Adrenal gland (tissue), 12 donors: ENCODE measurements around the gene BSPRY. TPM values are rescaled to one million over a fixed set of nuclear protein-coding genes. Genes with fewer than 3 reads are reported as not detected.

Experiments used
- DNase-seq, 7 donors: peaks; one replicate each; pipeline ENCODE4 v3.0.0-alpha.2; 2019 to 2020
- H3K27ac ChIP-seq, 5 donors: fragments of 200-600 bp; sonication (generic) in 4 of 5; 1 replicate in 3 of 5; 2 replicates in 2 of 5; pipeline versions ENCODE4 v1.5.1 to v1.8.0; 2016 to 2020; ENCODE audit warnings: mild to moderate bottlenecking in 1 of 5
- H3K27me3 ChIP-seq: fragments of 200-600 bp; 2 replicates; pipeline ENCODE4 v1.8.0; 2021
- H3K36me3 ChIP-seq, 2 donors: fragments of 200-600 bp; replicated peaks in 1 of 2; 1 replicate in 1 of 2; 2 replicates in 1 of 2; pipeline versions ENCODE4 v1.5.1 to v1.8.0; 2018 to 2022
- H3K4me1 ChIP-seq, 2 donors: fragments of 200-600 bp; replicated peaks in 1 of 2; 1 replicate in 1 of 2; 2 replicates in 1 of 2; pipeline versions ENCODE4 v1.5.1 to v1.8.0; 2018 to 2021
- H3K4me3 ChIP-seq, 4 donors: fragments of 200-600 bp; sonication (generic) in 3 of 4; one replicate each; pipeline ENCODE4 v1.5.1; 2016 to 2018
- H3K9me3 ChIP-seq, 3 donors: fragments of 200-600 bp; sonication (generic) in 1 of 3; replicated peaks in 1 of 3; 1 replicate in 2 of 3; 2 replicates in 1 of 3; pipeline versions ENCODE4 v1.5.1 to v1.8.0; 2016 to 2021
- CTCF ChIP-seq, 6 experiments: fragments of 450-650 bp in 4 of 6; fragments of 200-600 bp in 2 of 6; sonication (generic) in 1 of 6; IDR thresholded peaks; 1 replicate in 5 of 6; 2 replicates in 1 of 6; pipeline versions ENCODE4 v1.5.1 to v1.8.0; 2016 to 2021; ENCODE audit warnings: antibody characterized with exemption in 6 of 6, mild to moderate bottlenecking in 2 of 6, moderate library complexity in 1 of 6
- POLR2A ChIP-seq, 2 donors: fragments of 450-650 bp; IDR thresholded peaks; one replicate each; pipeline ENCODE4 v1.6.1; 2017; ENCODE audit warnings: antibody characterized with exemption in 2 of 2, mild to moderate bottlenecking in 2 of 2, moderate library complexity in 1 of 2
- WGBS, 4 donors: extraction: QIAGEN DNeasy Blood & Tissue Kit in 2 of 4; methylation state at CpG; one replicate each; pipeline versions ENCODE4 v1.1.5 to v1.1.7; 2013 to 2017; 5-methylcytosine and 5-hydroxymethylcytosine counted together
- intact Hi-C, 2 donors: fragments of 100-400 bp; cut with DNase I; formaldehyde crosslinking; loops; one replicate each; pipeline versions ENCODE4 v1.14.1 to v1.15.0; 2022 to 2023
- polyA plus RNA-seq, 3 donors: library from polyadenylated mRNA; stranded (reverse); fragments of 200-250 nt in 2 of 3; fragments of 350-450 nt in 1 of 3; fragmentation: Illumina TruSeq in 1 of 3; extraction: RNeasy Lipid Tissue Mini Kit (QIAGEN cat#74804) in 1 of 3; gene quantifications; one replicate each; pipeline ENCODE4 v1.2.3, GENCODE V29; 2013 to 2014
- total RNA-seq, 9 donors: library from RNA; depleted of rRNA in 4 of 9; stranded (reverse); fragments of >200 nt in 4 of 9; fragments of 120-200 nt in 1 of 9; fragmentation: NEBNext Ultra II Directional in 1 of 9; extraction: Animal tissue kit (Norgen Biotek cat#: 25700) in 1 of 9; gene quantifications; one replicate each; pipeline versions ENCODE4 v1.1.0 to v1.2.4, GENCODE V29; 2013 to 2023
- donor health status: healthy with polysubstance abuse.
- donor health status: Bipolar disorder and iron deficiency.
- donor health status: DM: yes; HTN: yes; CAD: no.
- donor health status: DM: no; HTN: no; CAD: no.
- donor health status: DM: no; HTN: no; CAD: no.
- donor health status: DM: yes; HTN: yes; CAD: no.

The BSPRY gene
- total and polyA plus RNA-seq, 12 donors: 0.89 to 18.6 (median 3.7) TPM

GRCh38 chr9:113368982-113369854 is 19.9 kb downstream of the BSPRY start:
- peaks cover 17 to 23% of the 10 kb centered on the region in 2 donors for H3K4me1 ChIP-seq
- H3K4me3 ChIP-seq: no peak overlapping the region
- H3K27me3 ChIP-seq: no peaks in the 10 kb centered on the region
- no peak overlapping the region for H3K27ac ChIP-seq
- intact Hi-C loops: no loop called here
- H3K9me3 ChIP-seq: no peaks in the 10 kb centered on the region
- WGBS, 4 donors: 51 to 65% (median 60%) methylated on average over 10 to 13 of the region's 13 CpGs
- DNase-seq: peak in 6 of 7 donors; percentile 44 to 74 (median 70)
- TF ChIP-seq POLR2A (IDR thresholded peaks at IDR 0.05) (no peak), CTCF (IDR thresholded peaks at IDR 0.05) (no peak)
- peaks cover 0 to 15% of the 10 kb centered on the region in 2 donors for H3K36me3 ChIP-seq

GRCh38 chr9:113369855-113370140 is 20.5 kb downstream of the BSPRY start:
- Histone ChIP-seq H3K4me3 (no peak overlapping the region), H3K9me3 (no peaks in the 10 kb centered on the region), H3K36me3 (peaks cover 0 to 21% of the 10 kb centered on the region in 2 donors), H3K27me3 (no peaks in the 10 kb centered on the region), H3K27ac (no peak overlapping the region), H3K4me1 (peaks cover 23 to 26% of the 10 kb centered on the region in 2 donors)
- TF ChIP-seq CTCF (IDR thresholded peaks at IDR 0.05): no peak
- no peak for TF ChIP-seq POLR2A (IDR thresholded peaks at IDR 0.05)
- WGBS, 4 donors: 72 to 84% (median 83%) methylated on average over 5 to 11 of the region's 11 CpGs
- DNase-seq: peak in 1 of 7 donors; percentile 36
- intact Hi-C loops: no loop called here

- Histone ChIP-seq H3K4me3 (no peak overlapping the region), H3K9me3 (no peaks in the 10 kb centered on the region), H3K4me1 (peaks cover 22 to 23% of the 10 kb centered on the region in 2 donors), H3K36me3 (peaks cover 0 to 25% of the 10 kb centered on the region in 2 donors), H3K27ac (peak overlapping the region in 2 of 5 donors; percentile 6 to 19), H3K27me3 (no peaks in the 10 kb centered on the region)
- no peak for DNase-seq
- WGBS, 4 donors: 65 to 85% (median 67%) methylated on average over 6 to 8 of the region's 8 CpGs
- TF ChIP-seq POLR2A (IDR thresholded peaks at IDR 0.05): peak in 1 of 2 donors; percentile 23
- TF ChIP-seq CTCF (IDR thresholded peaks at IDR 0.05): no peak
- intact Hi-C loops: no loop called here
Measured at GRCh38 chr9:113370806-113371325, 21.5 kb downstream of the BSPRY start.

GRCh38 chr9:113372059-113372458 is 22.7 kb downstream of the BSPRY start:
- no peak for DNase-seq
- H3K27me3 ChIP-seq: no peaks in the 10 kb centered on the region
- intact Hi-C loops: no loop called here

More at GRCh38 chr9:113372059-113372458, 22.7 kb downstream of the BSPRY start:
- H3K9me3 ChIP-seq: no peaks in the 10 kb centered on the region
- no peak overlapping the region for H3K4me3 ChIP-seq
- H3K36me3 ChIP-seq: peaks cover 0 to 25% of the 10 kb centered on the region in 2 donors
- H3K4me1 ChIP-seq: peaks cover 22 to 23% of the 10 kb centered on the region in 2 donors
- 71 to 79% (median 74%) methylated on average over 4 to 5 of the region's 5 CpGs for WGBS, 4 donors
- peak overlapping the region in 3 of 5 donors; percentile 14 to 45 (median 17) for H3K27ac ChIP-seq
- TF ChIP-seq POLR2A (IDR thresholded peaks at IDR 0.05): no peak
- TF ChIP-seq CTCF (IDR thresholded peaks at IDR 0.05): no peak
